Stimulated activated CD4-positive, alpha-beta T cell treated with anti-CD3 and anti-CD28 coated beads, Interleukin-1b, Interleukin-23, amount 100 ng/mL, for 24 hours (primary cell): Measurements from ENCODE around the gene SH3PXD2B.
A peak's percentile ranks its signal among the peaks of the same experiment; 100 is the strongest.
"Not testable (repeated sequence)": the region's sequence is repeated elsewhere in the genome, so short reads cannot be mapped to it uniquely, and the experiment has no call there.

ENCODE experiments used
- DNase-seq, 4 experiments: peaks; one replicate each; pipeline ENCODE4 v3.0.0-alpha.2; 2020; ENCODE audit warnings: low read depth in 4 of 4, low spot score in 1 of 4

Gene SH3PXD2B

GRCh38 chr5:172373680-172374079 lies 80.6 kb downstream of the SH3PXD2B start:
- no peak for DNase-seq

GRCh38 chr5:172371684-172372083 lies 82.6 kb downstream of the SH3PXD2B start:
- DNase-seq = no peak

- peak in 1 of 4 experiments; percentile 31 for DNase-seq
Measured at GRCh38 chr5:172370648-172371545, 83.4 kb downstream of the SH3PXD2B start.

- DNase-seq = no peak
Measured at GRCh38 chr5:172370237-172370640, 84.1 kb downstream of the SH3PXD2B start.

- not testable (repeated sequence) for DNase-seq
Measured at GRCh38 chr5:172368699-172369098, 85.6 kb downstream of the SH3PXD2B start.

GRCh38 chr5:172365948-172366608 lies 88.2 kb downstream of the SH3PXD2B start:
- DNase-seq = no peak

GRCh38 chr5:172364773-172365172 lies 89.6 kb downstream of the SH3PXD2B start:
- DNase-seq = no peak

- DNase-seq = no peak
Measured at GRCh38 chr5:172362755-172363154, 91.6 kb downstream of the SH3PXD2B start.

- peak in 1 of 4 experiments; percentile 7 for DNase-seq
Measured at GRCh38 chr5:172361566-172362238, 92.6 kb downstream of the SH3PXD2B start.

GRCh38 chr5:172358345-172358744 lies 96.0 kb downstream of the SH3PXD2B start:
- no peak for DNase-seq

- no peak for DNase-seq
Measured at GRCh38 chr5:172356527-172356926, 97.8 kb downstream of the SH3PXD2B start.

- DNase-seq = no peak
Measured at GRCh38 chr5:172356047-172356446, 98.3 kb downstream of the SH3PXD2B start.

- DNase-seq = no peak
Measured at GRCh38 chr5:172353846-172354245, 100.5 kb downstream of the SH3PXD2B start.

- no peak for DNase-seq
Measured at GRCh38 chr5:172353271-172353812, 101.0 kb downstream of the SH3PXD2B start.

- DNase-seq = not testable (repeated sequence)
Measured at GRCh38 chr5:172352526-172352925, 101.8 kb downstream of the SH3PXD2B start.

GRCh38 chr5:172351240-172351778 lies 103.0 kb downstream of the SH3PXD2B start:
- DNase-seq = no peak

- no peak for DNase-seq
Measured at GRCh38 chr5:172350212-172351181, 103.8 kb downstream of the SH3PXD2B start.

- DNase-seq = not testable (repeated sequence)
Measured at GRCh38 chr5:172348733-172349132, 105.6 kb downstream of the SH3PXD2B start.

GRCh38 chr5:172348084-172348483 lies 106.2 kb downstream of the SH3PXD2B start:
- no peak for DNase-seq

GRCh38 chr5:172347496-172348052 lies 106.8 kb downstream of the SH3PXD2B start:
- DNase-seq = no peak
